ENCODE results near the gene CYP4X1. TPM values are rescaled to one million over a fixed set of nuclear protein-coding genes. Genes with fewer than 3 reads are reported as not detected.

CYP4X1 gene
- total and polyA plus RNA-seq, 9 of the 15 experiments (the other 6 are each of a cell fraction or from before 2014, with no cell fraction given): 0.03 to 0.17 (median 0.06) TPM; not detected in 6

DNA sequence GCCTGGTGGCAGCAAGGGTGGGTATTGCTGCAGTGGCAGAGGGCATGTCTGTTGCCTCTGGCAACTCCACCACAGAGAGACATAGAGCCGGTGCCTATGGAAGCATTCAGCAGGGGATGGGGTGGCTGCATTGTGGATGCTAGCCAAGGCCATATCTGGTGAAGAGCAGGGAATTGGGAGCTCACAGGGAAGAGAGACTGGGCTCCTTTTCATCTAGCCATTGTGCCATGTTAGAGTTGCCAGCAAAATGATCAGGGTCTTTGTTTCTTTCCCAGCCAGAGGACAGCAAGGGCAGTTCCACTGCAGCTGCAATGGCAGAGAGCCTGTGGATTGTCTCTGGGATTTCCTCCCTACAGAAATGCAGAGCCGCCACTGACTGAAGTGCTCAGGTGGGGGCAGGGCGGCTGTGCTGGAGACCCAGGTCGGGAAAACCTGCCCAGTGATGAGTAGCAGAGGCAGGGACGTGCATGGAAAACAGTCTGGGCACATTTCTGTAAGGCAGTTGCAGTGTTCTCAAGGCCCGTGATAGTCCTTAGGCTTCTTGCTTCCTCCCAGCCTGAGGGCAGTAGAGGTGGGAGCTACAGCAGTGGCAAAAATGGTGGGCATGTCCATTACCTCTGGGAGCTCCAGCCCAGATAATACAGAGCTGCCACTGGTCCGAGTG is 40.2 kb upstream of the CYP4X1 start:
- Histone ChIP-seq H3K9me1 (ENCODE audit: control insufficient read depth, insufficient read depth, low read length) (no peaks in the 10 kb centered on the region), H4K20me1 (replicated peaks; ENCODE audit: control insufficient read depth, insufficient read depth, low read length) (no peaks in the 10 kb centered on the region), H3K4me2 (ENCODE audit: insufficient read depth, low read length) (no peak overlapping the region), H3K27ac (ENCODE audit: extremely low read depth, low read depth, low read length) (no peak overlapping the region), H3K9ac (ENCODE audit: insufficient read depth in 1 of 2, low read depth in 2 of 2, low read length in 2 of 2) (peak overlapping the region in 1 of 2 experiments; percentile 52; a peak in 1 of 4 replicates), H3K79me2 (ENCODE audit: control insufficient read depth, insufficient read depth, low read length) (no peaks in the 10 kb centered on the region), H3K4me3 (no peak overlapping the region), H3K9me3 (replicated peaks; ENCODE audit: control insufficient read depth, insufficient read depth, low read depth, low read length) (no peaks in the 10 kb centered on the region), H3K4me1 (replicated peaks in 1 of 2; ENCODE audit: control insufficient read depth in 2 of 2, insufficient read depth in 2 of 2, low read length in 2 of 2) (no peaks in the 10 kb centered on the region), H3K27me3 (ENCODE audit: control insufficient read depth in 2 of 2, insufficient read depth in 2 of 2, low read length in 2 of 2) (no peaks in the 10 kb centered on the region; a peak in 1 of 5 replicates), H3K36me3 (ENCODE audit: control insufficient read depth, insufficient read depth, low read length) (no peaks in the 10 kb centered on the region), H2AFZ (ENCODE audit: low read depth, low read length) (no peak overlapping the region)
- DNase-seq (ENCODE audit: extremely low read depth in 1 of 4, low spot score in 3 of 4) (no peak), ATAC-seq (no peak), FAIRE-seq (no peak)
- ChIA-PET CTCF (ENCODE audit: low intra/inter-chr PET ratio) (no interaction called here), POLR2A (interaction anchor here (0.6 kb wide), 2 partner anchors 66 to 435 kb away, joined by 3 read pairs; no protein-coding TSS in a partner anchor)
- TF ChIP-seq, protein P1, sequence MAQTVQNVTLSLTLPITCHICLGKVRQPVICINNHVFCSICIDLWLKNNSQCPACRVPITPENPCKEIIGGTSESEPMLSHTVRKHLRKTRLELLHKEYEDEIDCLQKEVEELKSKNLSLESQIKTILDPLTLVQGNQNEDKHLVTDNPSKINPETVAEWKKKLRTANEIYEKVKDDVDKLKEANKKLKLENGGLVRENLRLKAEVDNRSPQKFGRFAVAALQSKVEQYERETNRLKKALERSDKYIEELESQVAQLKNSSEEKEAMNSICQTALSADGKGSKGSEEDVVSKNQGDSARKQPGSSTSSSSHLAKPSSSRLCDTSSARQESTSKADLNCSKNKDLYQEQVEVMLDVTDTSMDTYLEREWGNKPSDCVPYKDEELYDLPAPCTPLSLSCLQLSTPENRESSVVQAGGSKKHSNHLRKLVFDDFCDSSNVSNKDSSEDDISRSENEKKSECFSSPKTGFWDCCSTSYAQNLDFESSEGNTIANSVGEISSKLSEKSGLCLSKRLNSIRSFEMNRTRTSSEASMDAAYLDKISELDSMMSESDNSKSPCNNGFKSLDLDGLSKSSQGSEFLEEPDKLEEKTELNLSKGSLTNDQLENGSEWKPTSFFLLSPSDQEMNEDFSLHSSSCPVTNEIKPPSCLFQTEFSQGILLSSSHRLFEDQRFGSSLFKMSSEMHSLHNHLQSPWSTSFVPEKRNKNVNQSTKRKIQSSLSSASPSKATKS (CRISPR knock-in tag; IDR thresholded peaks at IDR 0.05): no peak
- intact Hi-C loops (cut with micrococcal nuclease): no loop called here
- BruUV-seq (replicated peaks): no TSS peak
- in situ Hi-C loops (cut with MboI): loop anchor here (10.0 kb wide), 1 partner anchor 238 kb away; no protein-coding TSS in a partner anchor
- 1% methylated on average over 7 of the region's 7 CpGs for WGBS (ENCODE audit: insufficient coverage, low coverage, missing lambda C conversion rate)
